EH (cell line): ENCODE results near the gene BCAR3.
A peak's percentile ranks its signal among the peaks of the same experiment; 100 is the strongest.

Source experiments
- DNase-seq: peaks from one replicate; pipeline ENCODE4 v3.0.0-alpha.2; 2015; ENCODE audit warnings: low read depth

BCAR3 gene

GRCh38 chr1:93549131-93549530 is 132.5 kb downstream of the BCAR3 start:
- DNase-seq, result no peak

- DNase-seq, result no peak
Observed at GRCh38 chr1:93546162-93546863, 135.3 kb downstream of the BCAR3 start.

GRCh38 chr1:93542398-93542797 is 139.2 kb downstream of the BCAR3 start:
- no peak for DNase-seq

- no peak for DNase-seq
Observed at GRCh38 chr1:93541045-93541444, 140.6 kb downstream of the BCAR3 start.

DNA sequence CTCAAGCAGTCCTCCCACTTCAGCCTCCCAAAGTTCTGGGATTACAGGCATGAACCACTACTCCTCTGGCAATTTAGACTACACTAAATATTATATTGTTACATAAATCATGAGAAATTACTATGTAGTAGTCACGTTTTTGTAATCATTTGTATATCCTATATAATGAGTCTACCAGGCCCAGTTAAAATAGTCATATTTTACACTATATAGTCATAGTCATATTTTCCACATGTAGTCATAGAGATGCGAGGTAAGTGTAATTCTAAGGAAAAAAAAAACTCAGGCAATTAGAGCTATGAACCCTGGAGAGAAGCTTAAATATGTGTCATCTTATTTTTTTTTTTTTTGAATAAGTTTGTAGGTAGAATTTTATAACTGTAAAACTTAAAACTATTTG is 143.7 kb downstream of the BCAR3 start:
- peak; percentile 47 for DNase-seq

GRCh38 chr1:93537396-93537795 is 144.2 kb downstream of the BCAR3 start:
- peak; percentile 19 for DNase-seq

DNA sequence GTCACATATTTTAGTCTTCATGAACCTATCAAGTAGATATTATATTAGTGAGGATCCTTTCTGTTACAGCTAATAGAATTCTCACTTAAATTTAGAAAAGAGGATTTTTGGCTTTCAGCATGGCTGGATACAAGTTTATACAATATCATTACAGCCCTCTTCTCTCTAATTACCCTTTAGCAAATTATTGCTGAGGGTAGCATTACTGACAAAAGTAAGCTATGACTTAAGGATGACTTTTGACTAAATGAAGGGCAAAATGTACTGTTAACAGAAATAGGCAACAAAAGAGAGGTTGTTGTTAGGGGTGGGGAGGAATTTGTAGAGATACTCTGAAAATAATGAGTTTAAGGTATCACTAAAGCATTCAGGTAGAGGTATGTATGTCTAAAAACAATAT is 148.0 kb downstream of the BCAR3 start:
- DNase-seq, result no peak

- DNase-seq, result no peak
Observed at GRCh38 chr1:93532780-93533378, 148.8 kb downstream of the BCAR3 start.

DNA sequence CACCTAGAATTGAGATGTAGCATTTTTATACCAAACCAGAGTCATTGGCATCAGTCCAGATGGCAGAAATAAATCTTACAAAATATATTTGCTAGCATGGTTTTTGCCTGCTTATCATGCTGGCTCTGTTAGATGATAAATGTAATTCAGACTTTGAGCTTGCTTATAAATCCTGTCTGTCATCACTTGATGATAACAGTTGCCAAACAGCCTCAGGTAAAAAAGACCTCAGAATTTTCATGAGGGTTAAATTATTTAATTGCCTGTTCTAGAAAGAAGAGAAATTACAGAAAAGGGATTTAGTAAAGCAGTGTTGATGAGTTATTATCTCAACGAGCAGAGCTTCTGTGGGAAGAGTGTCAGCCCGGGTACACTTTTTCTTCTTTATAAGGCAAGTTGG is 150.4 kb downstream of the BCAR3 start:
- no peak for DNase-seq

- DNase-seq, result no peak
Observed at GRCh38 chr1:93528412-93528811, 153.2 kb downstream of the BCAR3 start.

DNA sequence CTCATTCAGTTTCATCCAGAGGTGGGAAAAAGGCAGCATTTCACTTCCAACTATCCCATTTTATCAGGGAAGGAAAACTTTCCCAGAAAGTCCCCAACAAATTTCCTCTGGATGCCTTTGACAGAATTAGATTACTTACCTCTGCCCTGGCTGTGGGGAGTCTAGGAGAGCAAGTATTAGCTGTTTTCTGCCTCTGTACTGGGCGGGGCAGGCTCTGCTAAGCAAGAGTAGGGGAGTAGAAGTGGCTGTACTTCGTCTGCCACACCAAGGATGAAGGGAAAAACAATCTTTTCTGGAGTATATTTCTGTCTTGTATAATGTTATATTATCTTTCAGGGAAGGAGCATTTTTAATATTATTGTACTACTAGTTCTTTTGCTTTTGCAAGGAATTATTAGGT is 155.2 kb downstream of the BCAR3 start:
- no peak for DNase-seq

DNA sequence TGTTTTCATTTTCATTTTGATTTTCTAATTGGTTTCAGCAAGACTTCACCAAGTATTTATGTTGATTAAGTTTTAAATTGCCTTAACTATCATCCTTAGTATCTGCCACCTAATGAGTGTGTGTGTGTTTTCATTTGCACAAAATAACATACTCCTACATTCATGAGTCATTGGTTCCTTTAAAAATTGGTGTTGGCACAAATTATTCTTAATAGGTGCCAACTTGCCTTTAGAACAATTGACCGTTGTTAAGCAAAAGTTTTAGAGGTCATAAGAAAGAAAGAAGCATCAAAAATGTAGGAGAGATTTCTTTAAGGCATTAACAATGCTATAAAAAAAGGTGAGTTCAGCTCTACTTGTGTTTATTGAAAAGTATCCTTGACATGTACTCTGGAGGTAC is 156.2 kb downstream of the BCAR3 start:
- no peak for DNase-seq

DNA sequence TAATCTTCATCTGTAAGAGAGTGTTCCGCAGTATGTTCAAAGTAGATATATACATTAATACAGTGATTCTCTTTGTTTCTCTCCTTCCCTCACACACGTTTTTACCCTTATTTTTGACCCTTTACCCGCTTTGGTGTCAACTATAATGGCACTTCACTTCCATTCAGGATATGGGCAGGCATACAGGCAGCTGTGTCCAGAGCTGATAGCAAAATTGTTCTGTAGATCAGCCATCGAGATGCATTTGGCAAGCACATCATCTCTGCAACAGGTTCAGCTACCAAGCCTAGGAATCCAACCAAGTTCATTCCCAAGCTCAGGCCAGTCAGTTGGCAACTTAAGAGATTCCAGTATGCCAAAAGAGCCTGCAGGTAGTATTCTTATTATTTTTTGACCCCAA is 158.9 kb downstream of the BCAR3 start:
- no peak for DNase-seq

GRCh38 chr1:93521618-93522017 is 160.0 kb downstream of the BCAR3 start:
- DNase-seq, result no peak

DNA sequence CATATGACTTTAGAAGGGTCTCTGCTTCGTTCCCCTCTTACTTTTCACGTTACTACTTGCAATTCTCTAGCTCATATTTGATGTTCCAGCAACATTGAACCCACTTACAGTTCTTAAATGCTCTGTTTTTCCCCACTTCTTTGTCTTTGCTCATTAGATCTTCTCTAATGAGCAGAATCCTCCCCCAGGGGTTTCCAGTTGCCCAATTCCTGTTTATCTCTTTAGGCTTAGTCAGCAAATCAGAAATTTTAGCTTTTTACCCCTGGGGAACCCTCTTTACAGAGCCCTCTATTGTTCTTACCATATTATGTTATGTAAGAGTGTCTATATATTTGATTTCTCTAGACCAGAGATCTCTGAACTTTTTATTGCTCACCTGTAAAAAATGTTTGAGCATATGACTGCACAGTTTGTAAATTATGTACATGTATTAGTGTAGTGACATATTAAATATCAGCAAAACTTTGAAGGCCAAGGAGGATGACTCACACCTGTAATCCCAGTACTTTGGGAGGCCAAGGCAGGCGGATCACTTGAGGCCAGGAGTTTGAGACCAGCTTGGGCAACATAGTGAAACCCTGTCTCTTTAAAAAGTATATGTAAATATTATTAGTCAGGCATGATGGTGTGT is 162.3 kb downstream of the BCAR3 start:
- peak; percentile 11 for DNase-seq

DNA sequence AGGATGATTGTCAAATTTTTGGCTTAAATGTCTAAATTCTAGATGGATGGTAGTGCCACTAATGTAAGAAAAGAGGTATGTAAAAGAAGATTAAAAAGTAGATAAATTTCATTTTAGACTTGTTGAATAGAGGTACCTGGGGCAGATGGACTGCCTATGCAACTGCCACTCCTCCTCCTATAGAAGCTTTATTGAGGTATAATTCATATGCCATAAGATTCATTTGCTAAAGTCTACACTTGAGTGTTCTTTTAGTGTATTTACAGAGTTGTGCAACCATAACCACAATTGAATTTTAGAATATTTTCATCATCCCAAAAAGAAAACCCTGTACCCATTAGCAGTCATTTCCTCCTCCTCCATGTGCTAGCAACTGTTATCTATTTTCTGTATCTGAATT is 163.1 kb downstream of the BCAR3 start:
- DNase-seq, result peak; percentile 2

GRCh38 chr1:93516164-93516563 is 165.5 kb downstream of the BCAR3 start:
- DNase-seq, result no peak
